Mammary microvascular endothelial cell (primary cell): ENCODE measurements around the gene FBP1. TPM values are rescaled to one million over a fixed set of nuclear protein-coding genes. Genes with fewer than 3 reads are reported as not detected.

Source experiments
- total RNA-seq: library from RNA; depleted of rRNA; stranded (reverse); fragments of >200 nt; gene quantifications from 2 replicates; pipeline ENCODE4 v1.2.3, GENCODE V29; 2015

The FBP1 gene
- 15.2 and 15.8 TPM in 2 replicates for total RNA-seq

GRCh38 chr9:94639061-94639998 is at the start of gene FBP1:
Gene FBP1 (minus strand): TSS chr9:94639518. CDS start chr9:94639310, 208 bp downstream.

GRCh38 chr9:94593459-94594345 is 45.6 kb downstream of the FBP1 start, which contains the start of gene FBP2:
Gene FBP2 (minus strand): TSS chr9:94593824. CDS start chr9:94593726, 98 bp downstream.

GRCh38 chr9:94554439-94555331 is 84.6 kb downstream of the FBP1 start, which contains the start of gene PCAT7:
Gene PCAT7 (plus strand): TSS chr9:94555083.

Other genes starting within 250 kb of the FBP1 start
- not detected in 2 replicates for gene PCAT7, start 84.4 kb downstream of the FBP1 start, total RNA-seq
- gene FBP2, start 45.7 kb downstream of the FBP1 start, total RNA-seq: not detected in 2 replicates
- 27.8 and 31.6 TPM in 2 replicates for gene AOPEP, start 87.2 kb upstream of the FBP1 start, total RNA-seq